Endothelial cell of hepatic sinusoid (primary cell): Measurements from ENCODE around the gene UBE2G1.
"Not testable (repeated sequence)": the region's sequence is repeated elsewhere in the genome, so short reads cannot be mapped to it uniquely, and the experiment has no call there.

Experiments
- in situ Hi-C: cut with HindIII; loops from 2 replicates; pipeline ENCODE4 v1.10.0; 2017; ENCODE audit warnings: low sequenced_read_pairs

The UBE2G1 gene

DNA sequence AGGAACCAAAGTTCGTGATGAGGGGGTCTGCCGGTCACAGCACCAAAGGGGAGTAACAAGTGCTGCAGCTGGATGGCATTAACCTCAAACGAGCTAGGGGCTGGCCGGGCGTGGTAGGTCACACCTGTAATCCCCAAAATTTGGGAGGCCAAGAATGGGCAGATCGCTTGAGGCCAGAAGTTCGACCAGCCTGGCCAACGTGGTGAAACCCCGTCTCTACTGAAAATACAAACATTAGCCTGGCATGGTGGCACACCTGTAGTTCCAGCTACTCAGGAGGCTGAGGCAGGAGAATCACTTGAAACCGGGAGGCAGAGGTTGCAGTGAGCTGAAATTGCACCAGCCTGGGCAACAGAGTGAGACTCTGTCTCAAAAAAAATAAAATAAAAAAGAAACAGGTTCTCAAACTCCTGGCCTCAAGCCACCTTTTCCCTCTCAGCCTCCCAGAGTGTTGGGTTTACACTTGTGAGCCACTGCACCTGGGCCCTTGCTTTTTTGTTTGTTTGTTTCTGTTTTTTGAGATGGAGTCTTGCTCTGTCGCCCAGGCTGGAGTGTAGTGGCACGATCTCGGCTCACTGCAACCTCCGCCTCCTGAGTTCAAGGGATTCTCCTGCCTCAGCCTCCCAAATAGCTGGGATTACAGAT, 9.4 kb upstream of the UBE2G1 start:
- in situ Hi-C loops = not testable (repeated sequence)

DNA sequence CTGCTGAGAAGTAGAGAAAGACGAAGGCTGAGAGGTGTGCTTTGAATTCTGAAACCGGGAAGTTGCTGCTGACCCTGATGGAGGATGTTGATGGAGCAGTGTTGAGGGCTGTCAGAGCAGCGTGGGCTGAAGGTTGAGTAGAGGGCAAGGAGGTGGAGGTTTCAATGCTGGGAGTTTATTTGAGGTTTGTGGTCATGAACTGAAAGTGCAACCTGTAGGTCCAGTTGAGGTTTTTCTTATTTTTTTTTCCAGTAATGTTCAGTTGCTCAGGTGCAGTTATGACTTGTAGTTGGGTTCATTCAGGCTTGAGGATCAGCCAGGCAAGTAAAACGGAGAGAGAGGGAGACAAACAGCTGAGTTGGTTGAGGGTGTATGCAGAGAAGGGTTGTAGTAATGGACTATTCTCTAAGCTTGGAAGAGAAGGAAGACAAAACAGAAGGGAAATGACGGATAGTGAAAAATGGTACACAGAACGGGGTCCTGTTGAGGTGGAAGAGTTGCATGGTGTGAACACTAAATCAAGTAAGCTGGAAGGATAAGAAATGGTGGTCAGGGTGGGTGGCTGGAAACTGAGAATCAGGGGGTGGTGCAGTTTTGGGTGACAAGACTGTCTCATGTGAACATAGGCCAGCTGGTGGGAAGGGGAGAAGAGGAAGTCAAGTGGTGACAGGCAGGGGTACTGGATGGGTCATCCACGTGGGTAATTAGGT, 8.7 kb upstream of the UBE2G1 start:
- in situ Hi-C loops = no loop called here

DNA sequence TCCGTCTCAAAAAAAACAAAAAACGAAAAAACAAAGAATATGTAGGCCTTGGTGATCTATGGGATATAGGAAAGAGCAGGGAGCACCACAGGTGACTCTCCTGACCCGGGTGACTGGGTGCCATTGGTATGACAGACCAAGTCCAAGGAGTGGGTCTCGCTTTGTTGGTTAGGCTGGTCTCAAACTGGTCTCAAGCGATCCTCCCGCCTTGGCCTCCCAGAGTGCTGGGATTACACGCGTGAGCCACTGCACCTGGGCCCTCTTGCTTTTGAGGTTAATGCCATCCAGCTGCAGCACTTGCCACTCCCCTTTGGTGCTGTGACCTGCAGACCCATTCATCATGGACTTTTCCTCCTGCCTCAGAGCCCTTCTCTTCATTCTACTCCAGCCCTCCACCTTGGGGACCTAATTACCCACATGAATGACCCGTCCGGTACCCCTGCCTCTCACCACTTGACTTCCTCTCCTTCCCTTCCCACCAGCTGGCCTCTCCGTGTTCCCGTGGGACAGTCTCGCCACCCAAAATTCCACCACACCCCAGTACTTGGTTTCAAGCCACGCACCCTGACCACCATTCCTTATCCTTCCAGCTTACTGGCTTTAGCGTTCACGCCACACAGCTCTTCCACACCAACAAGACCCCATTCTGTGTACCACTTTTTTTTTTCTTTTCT, 3.2 kb upstream of the UBE2G1 start:
- in situ Hi-C loops = no loop called here

DNA sequence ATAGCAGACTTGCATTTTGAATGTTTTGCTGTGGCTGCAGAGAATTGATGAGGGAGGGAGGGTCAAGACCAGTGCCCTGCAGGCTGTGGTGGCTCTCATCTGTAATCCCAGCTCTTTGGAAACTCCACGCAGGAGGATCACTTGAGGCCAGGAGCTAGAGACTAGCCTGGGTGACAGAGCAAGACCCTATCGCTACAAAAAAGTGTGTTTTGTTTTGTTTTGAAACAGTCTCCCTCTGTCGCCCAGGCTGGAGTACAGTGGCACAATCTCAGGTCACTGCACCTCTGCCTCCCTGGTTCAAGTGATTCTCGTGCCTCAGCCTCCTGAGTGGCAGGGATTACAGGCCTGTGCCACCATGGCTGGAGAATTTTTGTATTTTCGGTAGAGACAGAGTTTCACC, 1.9 kb upstream of the UBE2G1 start:
- in situ Hi-C loops = no loop called here

DNA sequence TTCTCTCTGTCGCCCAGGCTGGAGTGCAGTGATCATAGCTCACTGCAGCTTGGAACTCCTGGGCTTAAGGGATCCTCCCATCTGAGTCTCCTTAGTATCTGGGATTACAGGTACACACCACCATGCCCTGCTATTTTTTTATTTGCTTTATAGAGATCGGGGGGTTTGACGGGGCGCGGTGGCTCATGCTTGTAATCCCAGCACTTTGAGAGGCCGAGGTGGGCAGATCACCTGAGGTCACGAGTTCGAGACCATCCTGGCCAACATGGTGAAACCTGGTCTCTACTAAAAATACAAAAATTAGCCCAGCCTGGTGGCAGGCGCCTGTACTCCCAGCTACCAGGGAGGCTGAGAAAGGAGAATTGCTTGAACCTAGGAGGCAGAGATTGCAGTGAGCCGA, 702 bp upstream of the UBE2G1 start:
- in situ Hi-C loops = not testable (repeated sequence)

DNA sequence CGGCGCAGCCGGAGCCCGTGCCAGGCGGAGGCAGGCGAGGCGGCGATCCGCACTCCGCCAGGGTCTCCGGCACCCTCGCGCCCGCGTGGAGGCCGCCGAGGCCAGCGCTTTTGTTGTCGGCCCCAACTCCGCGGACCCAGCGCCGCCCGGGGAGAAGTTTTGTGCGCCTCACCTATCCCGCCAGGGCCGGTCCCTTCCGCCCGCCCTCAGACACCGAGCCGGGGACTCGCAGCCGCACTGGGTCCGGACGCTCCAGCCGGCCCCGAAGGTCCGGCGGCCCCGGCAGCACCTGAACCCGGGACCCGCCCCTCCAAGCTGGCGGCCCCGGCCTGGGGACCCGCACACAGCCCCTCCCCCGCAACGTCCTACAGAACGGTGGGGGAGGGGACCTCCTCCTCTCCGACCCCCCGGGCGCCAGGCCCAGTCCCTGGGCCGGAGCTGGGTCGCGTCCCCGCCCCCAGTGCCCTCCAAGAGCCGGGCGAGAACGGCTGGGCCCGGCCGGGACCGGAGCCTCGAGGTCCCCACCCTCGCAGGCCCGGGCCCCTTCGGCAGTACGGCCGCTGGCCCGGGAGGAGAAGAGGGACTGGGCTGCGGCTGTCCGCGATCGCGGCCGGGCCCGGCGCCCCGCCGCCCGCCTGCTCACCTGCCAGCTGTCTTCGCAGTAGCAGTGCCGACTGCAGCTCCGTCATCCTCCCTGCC, 698 bp downstream of the UBE2G1 start:
- in situ Hi-C loops = no loop called here

DNA sequence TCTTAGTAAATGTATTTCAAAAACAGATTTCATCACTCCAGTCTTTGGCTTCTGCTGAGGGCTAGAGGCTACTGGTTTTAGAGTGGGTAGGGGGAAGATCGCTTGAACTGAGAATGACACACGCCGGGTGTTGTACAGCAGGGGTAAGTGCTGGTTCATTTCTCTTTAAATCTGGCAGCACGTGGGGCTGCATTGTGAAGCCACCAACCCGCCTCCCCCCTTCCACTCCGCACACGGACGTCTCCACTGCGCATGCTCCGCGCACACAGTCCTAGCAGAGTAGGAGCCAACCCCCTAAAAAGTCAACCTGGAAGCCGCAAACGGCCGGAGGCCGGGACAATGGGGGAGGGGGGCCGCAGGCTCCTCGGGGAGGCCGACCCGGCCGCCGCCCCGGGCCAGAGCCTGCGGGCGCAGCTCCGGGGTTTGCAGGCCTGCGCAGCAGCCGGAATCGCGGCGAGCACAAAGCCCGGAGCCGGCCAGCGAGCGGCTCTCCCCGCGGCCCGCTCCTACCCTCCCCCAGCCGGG, 1.3 kb downstream of the UBE2G1 start:
- in situ Hi-C loops = no loop called here

DNA sequence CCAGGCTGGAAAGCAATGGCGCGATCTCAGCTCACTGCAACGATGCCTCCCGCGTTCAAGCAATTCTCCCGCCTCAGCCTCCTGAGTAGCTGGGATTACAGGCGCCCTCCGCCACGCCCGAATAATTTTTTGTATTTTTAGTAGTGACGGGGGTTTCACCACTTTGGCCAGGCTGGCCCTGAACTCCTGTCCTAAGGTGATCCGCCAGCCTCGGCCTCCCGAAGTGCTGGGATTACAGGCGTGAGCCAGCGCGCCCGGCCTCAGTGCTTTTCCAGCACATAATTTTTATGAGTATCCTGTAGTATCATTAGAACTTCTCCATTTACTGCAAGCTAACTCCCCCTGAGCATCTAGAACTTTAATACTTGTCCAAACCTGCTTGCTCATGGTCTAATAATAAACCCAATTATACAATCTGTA, 1.8 kb downstream of the UBE2G1 start:
- in situ Hi-C loops = no loop called here

DNA sequence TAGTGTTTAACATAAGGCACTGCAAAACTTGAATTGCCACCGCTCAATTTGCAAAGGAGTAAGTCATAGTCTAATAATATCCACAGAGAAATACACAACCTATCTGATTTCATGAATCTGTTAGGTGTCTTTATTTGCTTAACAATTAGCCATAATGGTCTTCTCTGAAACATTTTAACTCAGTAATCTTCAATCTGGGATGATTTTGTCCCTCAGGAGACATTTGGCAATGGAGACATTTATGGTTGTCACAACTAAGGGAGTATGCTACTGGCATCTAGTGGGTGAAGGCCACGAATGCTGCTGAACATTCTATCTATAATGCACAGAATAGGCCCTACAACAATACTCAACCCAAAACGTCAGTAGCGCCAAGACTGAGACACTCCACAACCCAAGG, 4.3 kb downstream of the UBE2G1 start:
- in situ Hi-C loops = no loop called here

DNA sequence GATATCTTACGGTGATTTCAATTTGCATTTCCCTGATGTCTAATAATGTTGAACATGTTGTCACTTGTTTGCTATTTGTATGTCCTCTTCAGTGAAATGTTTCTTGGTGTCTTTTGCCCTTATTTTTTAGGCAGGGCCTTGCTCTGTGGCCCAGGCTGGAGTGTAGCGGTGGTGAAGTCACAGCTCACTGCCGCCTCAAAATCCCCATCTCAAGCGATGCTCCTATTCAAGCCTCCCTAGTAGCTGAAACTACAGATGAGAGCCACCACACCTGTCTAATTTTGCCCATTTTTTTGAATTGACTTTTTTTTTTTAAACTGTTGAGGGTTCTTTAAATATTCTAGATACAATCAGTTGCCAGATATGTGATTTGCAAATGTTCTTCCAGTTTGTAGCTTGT, 8.3 kb downstream of the UBE2G1 start:
- in situ Hi-C loops = no loop called here

DNA sequence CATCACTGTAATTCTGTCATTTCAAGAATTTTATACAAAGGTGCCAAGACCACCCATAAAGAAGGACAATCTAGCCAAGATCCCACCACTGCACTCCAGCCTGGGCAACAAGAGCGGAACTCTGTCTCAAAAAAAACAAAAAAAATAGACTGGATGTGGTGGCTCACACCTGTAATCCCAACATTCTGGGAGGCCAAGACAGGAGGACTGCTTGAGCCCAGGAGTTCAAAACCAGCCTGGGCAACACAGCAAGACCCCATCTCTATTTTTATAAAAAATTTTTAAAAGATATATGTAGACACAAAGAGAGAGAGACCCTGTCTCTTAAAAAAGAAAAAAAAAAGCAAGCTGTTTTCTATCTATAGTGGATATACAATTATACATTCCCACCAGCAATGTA, 8.8 kb downstream of the UBE2G1 start:
- in situ Hi-C loops = no loop called here

DNA sequence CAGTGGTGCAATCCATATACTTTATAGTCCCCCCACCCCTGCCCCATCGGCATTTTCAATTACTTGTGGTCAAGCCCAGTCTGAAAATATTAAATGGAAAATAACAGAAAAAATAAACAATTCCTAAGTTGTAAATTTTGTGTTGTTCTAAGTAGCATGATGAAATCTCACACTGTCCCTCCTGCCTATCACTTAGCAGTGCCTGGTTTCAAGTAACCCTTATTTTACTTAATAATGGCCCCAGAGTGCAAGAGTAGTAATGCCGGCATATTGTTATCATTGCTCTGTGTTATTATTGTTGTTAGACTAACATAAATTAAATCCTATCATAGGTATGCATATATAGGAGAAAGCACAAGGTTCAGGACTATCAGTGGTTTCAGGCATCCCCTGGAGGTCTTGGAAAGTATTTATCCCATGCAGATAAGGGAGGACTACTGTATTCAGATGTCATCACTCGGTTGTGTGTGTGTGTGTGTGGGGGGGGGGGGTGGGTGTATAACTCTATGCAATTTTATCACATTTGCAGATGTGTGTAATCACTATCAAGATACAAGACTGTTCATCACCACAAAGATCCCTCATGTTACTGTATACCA, 9.3 kb downstream of the UBE2G1 start:
- in situ Hi-C loops = no loop called here

DNA sequence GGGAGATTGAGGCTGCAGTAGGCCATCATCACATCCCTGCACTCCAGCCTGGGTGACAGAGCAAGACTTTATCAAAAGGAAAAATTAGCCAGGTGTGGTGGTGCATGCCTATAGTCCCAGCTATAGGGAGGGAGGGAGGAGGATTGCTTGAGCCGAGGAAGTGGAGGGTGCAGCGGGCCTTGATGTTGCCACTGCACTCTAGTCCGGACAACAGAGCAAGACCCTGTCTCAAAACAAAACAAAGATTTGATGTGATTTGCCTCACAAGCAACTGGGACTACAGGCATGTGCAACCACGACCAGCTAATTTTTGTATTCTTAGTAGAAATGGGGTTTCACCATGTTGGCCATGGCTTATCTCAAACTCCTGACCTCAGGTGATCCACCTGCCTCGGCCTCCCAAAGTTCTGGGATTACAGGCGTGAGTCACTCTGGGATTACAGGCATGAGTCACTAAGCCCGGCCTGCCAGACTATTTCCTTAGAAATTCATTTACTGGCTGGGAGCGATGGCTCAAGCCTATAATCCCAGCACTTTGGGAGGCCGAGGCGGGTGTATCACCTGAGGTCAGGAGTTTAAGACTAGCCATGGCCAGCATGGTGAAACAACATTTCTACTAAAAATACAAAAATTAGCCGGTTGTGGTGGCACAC, 11.5 kb downstream of the UBE2G1 start:
- in situ Hi-C loops = no loop called here

DNA sequence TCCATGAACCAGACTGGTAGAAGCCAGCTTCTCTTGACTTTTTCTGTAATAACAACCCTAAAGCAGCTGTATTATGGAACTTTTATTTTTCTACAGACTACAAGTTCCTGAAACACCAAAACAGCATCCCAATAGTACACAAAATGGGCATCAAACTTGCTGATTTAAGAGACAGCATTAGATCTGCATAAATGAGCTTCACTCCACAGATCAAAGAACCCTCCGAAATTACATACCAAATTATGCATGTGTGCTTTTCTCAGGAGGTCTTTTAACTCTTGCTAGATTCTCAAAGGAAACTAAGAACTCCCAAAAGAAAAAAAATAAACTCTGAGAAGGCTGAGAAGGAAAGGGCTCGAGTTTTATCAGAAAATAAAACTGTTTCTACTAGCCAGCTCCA, 12.3 kb downstream of the UBE2G1 start:
- in situ Hi-C loops = no loop called here

DNA sequence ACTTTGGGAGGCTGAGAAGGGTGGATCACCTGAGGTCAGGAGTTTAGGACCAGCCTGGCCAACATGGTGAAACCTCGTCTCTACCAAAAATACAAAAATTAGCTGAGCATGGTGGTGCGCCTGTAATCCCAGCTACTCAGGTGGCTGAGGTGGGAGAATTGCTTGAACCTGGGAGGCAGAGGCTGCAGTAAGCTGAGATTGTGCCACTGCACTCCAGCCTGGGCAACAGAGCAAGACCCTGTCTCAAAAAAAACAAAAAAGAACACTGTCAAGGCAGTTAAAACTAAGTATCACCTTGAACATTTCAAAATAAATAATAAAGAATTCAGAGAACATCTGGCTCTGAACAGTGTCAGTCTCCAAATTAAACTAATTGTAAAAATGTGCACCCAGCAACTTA, 16.3 kb downstream of the UBE2G1 start:
- in situ Hi-C loops = not testable (repeated sequence)

DNA sequence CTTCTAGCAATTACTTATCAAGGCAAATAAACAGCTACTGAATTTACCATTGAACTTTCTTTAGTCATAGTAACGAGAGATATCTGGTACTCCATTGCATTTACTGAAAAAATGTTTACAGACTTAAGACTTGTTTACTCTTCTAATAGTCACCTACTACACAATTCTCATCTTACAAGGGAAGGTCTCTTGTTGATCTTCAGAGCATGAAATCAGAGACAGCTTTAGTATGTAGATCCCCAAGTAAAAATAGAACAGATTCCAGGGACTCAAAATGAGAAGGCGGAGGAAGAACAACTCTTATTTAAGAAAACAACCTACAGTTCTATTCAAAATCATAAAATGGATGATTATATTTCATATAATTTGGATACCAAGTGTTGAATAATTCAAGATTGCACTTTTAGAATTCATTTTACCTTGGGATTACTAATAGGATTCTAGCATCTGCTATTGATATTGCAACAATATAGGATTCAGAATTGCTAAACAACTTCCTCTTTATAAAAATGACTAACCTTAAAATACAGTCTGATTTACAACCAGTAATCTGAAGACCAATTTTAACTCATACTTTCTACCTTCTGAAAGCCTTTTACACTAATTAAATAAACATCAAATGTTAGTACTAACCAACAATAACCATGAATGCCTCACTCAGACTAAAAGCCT, 20.8 kb downstream of the UBE2G1 start:
- in situ Hi-C loops = loop anchor here (25.0 kb wide), 1 partner anchor 133 kb away; no protein-coding TSS in a partner anchor

DNA sequence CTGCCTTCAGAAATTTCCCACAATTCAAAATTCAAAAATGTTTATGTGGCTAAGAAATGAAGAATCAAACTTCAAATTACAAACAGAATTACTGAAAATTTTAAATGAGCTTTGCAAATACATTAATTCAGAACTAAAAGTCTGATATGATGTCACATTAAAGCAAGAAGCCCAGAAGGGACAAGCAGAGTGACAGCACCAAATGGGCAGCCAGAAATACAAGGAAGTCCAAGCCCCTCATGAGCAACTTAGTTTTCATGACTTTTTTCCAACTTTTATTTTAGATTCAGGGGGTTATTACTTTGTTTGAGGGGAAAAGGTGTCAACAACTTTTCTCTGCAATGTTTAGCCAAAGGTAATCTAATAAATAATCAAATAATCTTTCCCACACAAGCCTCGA, 21.5 kb downstream of the UBE2G1 start:
- in situ Hi-C loops = loop anchor here (25.0 kb wide), 1 partner anchor 133 kb away; no protein-coding TSS in a partner anchor

DNA sequence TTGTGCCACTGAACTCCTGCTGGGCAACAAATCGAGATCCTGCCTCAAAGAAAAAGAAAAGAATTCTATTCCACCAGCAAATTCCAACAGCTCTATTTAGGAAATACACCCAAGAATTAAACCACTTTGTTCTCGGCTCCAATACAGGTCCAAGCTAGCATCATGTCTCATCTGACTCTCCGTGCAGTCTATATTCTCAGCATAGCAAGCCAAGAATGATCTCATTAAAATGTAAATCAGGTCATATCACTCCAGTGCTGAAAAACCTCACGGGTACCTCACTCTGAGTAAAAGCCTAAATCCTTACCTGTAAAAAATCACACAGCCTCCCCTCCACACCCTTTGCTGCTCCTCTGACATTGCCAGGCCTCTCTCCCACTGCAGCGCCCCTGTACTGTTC, 23.9 kb downstream of the UBE2G1 start:
- in situ Hi-C loops = loop anchor here (25.0 kb wide), 1 partner anchor 130 kb away; no protein-coding TSS in a partner anchor

DNA sequence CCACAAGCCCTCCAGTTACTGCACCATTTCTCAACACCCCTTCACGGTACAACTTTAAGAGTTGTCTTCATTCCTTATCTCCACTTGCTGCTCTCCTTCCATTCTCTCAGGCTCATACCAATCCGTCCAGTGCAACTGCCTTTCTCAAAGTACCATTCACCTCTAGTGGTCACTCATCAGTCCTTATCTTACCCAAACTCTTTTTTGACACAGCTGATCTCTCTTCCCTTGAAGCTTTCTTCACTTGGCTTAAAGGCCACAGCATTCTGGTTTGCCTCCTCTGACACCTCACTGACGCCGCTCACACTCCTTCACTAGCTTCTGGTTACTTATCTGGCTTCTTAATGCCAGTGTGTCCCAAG, 24.9 kb downstream of the UBE2G1 start:
- in situ Hi-C loops = loop anchor here (25.0 kb wide), 1 partner anchor 129 kb away; no protein-coding TSS in a partner anchor
